Measurements from ENCODE around the gene ENOX1. TPM values are rescaled to one million over a fixed set of nuclear protein-coding genes. Genes with fewer than 3 reads are reported as not detected.

ENOX1 gene
- total RNA-seq, 1 experiment from 2014 or later, result 1.5 TPM

- Mint-ChIP-seq H3K4me3 (ENCODE audit: low read depth, unreplicated experiment) (no peak overlapping the region), H3K27ac (ENCODE audit: unreplicated experiment) (no peak overlapping the region), H3K27me3 (ENCODE audit: unreplicated experiment) (no peaks in the 10 kb centered on the region), H3K4me1 (ENCODE audit: low read depth, unreplicated experiment) (no peaks in the 10 kb centered on the region), H3K9me3 (ENCODE audit: low read depth, unreplicated experiment) (no peaks in the 10 kb centered on the region), H3K36me3 (ENCODE audit: insufficient read depth, unreplicated experiment) (no peaks in the 10 kb centered on the region)
- TF ChIP-seq CTCF (IDR thresholded peaks at IDR 0.05; ENCODE audit: unreplicated experiment), result no peak
- DNase-seq, result no peak
- no TSS peak for BruUV-seq (replicated peaks)
- intact Hi-C loops (cut with micrococcal nuclease; ENCODE audit: unreplicated experiment), result no loop called here
- CTCF ChIA-PET, result no interaction called here
These were observed 291.0 kb downstream of the ENOX1 start for GRCh38 chr13:43495732-43496131.

- H3K27me3 Mint-ChIP-seq (ENCODE audit: unreplicated experiment), result no peaks in the 10 kb centered on the region
- no TSS peak for BruUV-seq (replicated peaks)
- CTCF ChIA-PET, result no interaction called here
These were observed 292.6 kb downstream of the ENOX1 start for GRCh38 chr13:43494206-43494605.

DNA sequence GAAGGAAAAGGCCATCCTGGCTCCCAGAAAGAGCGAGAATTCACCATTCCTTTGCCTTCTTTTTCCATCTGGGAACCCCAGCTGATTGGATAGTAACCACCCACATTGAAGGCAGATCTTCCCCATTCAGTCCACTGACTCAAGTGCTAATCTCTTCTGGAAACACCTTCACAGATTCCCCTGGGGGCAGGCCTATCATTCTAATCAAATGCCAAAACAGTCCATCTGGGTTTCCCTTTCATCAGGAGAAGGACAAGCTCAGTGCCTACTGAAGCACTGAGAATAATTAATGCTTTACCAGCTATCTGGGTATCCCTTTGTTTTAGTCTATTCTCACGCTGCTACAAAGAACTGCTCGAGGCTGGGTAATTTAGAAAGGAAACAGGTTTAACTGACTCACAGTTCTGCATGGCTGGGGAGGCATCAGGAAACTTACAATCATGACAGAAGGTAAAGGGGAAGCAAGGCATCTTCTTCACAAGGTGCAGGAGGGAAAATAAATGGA, 293.2 kb downstream of the ENOX1 start:
- Mint-ChIP-seq H3K27me3 (ENCODE audit: unreplicated experiment) (no peaks in the 10 kb centered on the region), H3K4me3 (ENCODE audit: low read depth, unreplicated experiment) (no peak overlapping the region), H3K36me3 (ENCODE audit: insufficient read depth, unreplicated experiment) (no peaks in the 10 kb centered on the region), H3K4me1 (ENCODE audit: low read depth, unreplicated experiment) (no peaks in the 10 kb centered on the region), H3K27ac (ENCODE audit: unreplicated experiment) (no peak overlapping the region), H3K9me3 (ENCODE audit: low read depth, unreplicated experiment) (no peaks in the 10 kb centered on the region)
- no peak for TF ChIP-seq CTCF (IDR thresholded peaks at IDR 0.05; ENCODE audit: unreplicated experiment)
- intact Hi-C loops (cut with micrococcal nuclease; ENCODE audit: unreplicated experiment), result no loop called here
- CTCF ChIA-PET, result no interaction called here
- DNase-seq, result no peak
- BruUV-seq (replicated peaks), result no TSS peak

More at GRCh38 chr13:43494206-43494605, 292.6 kb downstream of the ENOX1 start:
- H3K4me3 Mint-ChIP-seq (ENCODE audit: low read depth, unreplicated experiment), result no peak overlapping the region
- no peaks in the 10 kb centered on the region for H3K4me1 Mint-ChIP-seq (ENCODE audit: low read depth, unreplicated experiment)
- TF ChIP-seq CTCF (IDR thresholded peaks at IDR 0.05; ENCODE audit: unreplicated experiment), result no peak
- H3K27ac Mint-ChIP-seq (ENCODE audit: unreplicated experiment), result no peak overlapping the region
- intact Hi-C loops (cut with micrococcal nuclease; ENCODE audit: unreplicated experiment), result no loop called here
- no peaks in the 10 kb centered on the region for H3K36me3 Mint-ChIP-seq (ENCODE audit: insufficient read depth, unreplicated experiment)
- H3K9me3 Mint-ChIP-seq (ENCODE audit: low read depth, unreplicated experiment), result no peaks in the 10 kb centered on the region
- no peak for DNase-seq

DNA sequence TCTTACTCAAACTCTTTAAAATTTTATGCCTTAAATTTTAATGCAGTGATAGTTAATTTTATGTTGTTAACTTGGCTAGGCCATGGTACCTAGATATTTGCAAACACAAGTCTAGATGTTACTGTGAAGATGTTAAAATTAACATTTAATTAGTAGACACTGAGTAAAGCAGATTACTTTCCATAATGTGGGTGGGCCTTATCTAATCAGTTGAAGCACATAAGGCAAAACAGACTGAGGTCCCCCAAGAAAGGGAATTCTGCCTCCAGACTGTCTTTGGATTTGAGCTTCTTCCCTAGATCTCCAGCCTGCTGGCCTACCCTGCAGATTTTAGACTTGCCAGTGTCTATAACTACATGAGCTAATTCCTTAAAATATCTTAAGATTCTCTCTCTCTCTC, 294.0 kb downstream of the ENOX1 start:
- DNase-seq, result no peak
- Mint-ChIP-seq H3K27ac (ENCODE audit: unreplicated experiment) (no peak overlapping the region), H3K4me3 (ENCODE audit: low read depth, unreplicated experiment) (no peak overlapping the region), H3K36me3 (ENCODE audit: insufficient read depth, unreplicated experiment) (no peaks in the 10 kb centered on the region), H3K4me1 (ENCODE audit: low read depth, unreplicated experiment) (no peaks in the 10 kb centered on the region), H3K27me3 (ENCODE audit: unreplicated experiment) (no peaks in the 10 kb centered on the region), H3K9me3 (ENCODE audit: low read depth, unreplicated experiment) (no peaks in the 10 kb centered on the region)
- no TSS peak for BruUV-seq (replicated peaks)
- intact Hi-C loops (cut with micrococcal nuclease; ENCODE audit: unreplicated experiment), result no loop called here
- CTCF ChIA-PET, result no interaction called here
- TF ChIP-seq CTCF (IDR thresholded peaks at IDR 0.05; ENCODE audit: unreplicated experiment), result no peak
